HG03520 (cell line): ENCODE data around the gene VPS8.

Source experiments
- ATAC-seq: cut with Tn5 transposase; IDR thresholded peaks from one replicate; pipeline ENCODE4 v1.9.1; 2021; ENCODE audit warnings: mild to moderate bottlenecking, moderate library complexity; ENCODE audit not compliant: unreplicated experiment

VPS8 gene

DNA sequence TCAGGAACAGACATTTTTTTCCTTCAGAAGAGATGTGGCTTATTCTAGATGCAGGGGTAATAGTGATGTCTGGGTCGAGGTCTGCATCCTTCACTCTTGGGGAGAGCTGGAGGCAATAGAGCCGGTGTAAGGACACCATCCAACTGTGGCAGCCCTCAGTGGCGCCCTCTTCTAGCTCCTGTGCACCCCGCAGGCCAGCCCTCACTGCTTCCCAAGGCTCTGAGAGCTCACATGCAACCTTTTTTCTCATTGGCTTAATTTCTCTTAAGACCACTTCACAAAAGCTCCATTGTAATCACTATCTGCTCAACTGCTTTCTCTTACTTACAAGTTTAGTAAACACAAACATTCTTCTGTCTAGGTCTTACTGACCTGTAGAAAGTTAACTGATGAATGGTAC is 3.9 kb upstream of the VPS8 start:
- ATAC-seq = no peak

DNA sequence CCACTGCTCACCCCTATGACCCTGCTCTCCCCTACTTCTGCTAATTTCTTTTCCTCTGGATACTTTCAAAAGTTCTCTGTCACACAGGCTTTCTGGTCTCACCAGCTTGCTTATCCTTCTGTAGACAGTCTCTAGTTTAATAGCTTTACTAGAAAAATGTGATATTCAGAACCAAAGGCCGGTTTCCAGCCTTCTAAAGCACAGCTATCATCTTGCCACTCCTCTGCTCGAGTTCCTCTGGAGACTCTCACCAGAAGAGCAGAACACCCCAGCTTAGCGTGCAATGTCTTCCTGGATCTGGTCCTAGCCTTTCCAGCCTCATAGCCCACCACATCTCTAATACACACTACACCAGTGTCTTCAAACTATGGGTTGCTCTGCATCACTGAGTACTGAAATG is 1.8 kb upstream of the VPS8 start:
- ATAC-seq = no peak

DNA sequence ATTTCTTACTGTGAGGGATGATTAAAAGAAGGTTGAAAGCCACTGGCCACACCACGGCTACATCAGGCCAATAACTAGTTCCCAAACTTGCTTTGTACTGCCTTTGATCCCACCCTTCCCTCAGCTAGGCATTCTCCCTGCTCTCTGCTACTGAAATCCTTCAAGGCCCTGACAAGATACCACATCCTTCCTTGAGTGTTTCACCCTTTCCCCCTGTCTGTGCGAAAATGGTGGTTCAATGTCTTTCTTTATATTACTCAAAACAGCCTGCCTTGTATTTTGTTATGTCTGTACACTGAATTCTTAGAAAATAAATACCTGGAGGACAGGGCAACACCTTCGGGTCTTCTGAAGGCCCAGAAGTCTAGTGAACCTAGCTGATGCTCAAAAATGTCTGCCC is 932 bp upstream of the VPS8 start:
- ATAC-seq = no peak

DNA sequence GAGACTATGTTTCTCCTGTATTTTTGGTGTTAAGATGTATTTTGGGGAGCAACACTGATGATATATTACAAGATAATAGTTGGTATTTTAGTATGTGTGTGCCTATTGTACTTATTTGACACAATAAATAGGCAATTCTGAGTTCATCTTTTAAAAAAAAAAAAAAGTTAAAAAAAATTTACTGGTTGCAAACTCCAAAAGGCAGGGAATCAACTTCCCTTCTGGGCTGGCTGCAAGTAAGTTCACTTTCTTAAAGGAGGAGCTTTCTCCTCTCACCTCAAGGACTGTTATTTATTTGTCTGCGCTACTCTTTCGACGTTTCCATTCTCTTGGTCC is 335 bp upstream of the VPS8 start:
- ATAC-seq = no peak

DNA sequence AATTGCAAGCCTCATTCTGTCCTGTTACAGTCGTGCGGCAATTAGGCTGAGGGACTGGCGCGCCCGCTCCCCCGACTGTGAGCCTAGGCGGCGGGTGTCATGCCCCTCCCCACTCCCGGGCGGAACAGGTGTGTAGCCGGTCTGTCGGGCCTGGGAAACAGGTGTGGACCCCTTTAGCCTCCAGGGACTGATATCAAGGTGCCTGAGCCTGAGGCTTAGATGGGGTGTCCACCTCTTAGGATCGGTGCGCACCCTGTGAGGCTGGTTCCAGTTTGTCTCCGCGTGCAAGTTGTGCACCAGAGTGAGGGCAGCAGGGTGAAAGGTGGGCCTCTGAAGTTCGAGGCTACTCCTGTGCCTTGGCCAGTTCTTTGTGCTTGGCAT is 686 bp downstream of the VPS8 start:
- ATAC-seq = peak; percentile 19

DNA sequence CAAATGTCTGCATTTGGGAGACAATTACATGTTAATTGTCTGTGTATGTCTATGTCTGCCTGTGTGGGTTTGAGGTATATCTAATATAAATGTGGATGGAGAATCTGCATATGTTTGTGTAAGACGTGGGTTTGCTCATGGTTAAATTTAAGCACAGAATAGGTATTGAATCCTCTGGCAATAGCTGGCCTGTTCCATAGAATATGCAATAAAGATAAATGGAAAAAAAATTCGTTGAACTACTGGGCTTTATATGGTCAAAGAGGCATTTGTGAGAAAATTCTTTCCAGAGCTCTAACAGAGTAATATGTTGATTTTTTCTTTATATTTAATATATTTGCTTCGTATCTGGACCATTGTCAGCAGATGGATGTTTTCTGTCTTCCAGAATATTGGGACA is 1.4 kb downstream of the VPS8 start:
- ATAC-seq = no peak

DNA sequence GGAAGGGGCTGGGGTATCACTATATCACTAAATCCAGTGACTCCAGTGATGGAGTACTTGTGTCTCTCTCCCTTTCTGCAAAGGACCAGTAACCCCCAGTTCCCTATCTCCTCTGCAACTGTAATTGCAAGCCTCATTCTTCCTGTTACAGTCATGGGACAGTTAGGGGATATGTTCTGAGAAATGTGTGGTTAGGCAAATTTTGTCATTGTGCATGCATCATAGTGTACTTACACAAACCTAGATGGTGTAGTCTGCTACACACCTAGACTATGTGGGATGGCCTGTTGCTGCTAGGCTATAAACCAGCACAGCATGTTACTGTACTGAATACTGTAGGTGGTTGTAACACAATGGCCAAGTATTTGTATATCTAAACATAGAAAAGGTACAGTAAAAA is 2.2 kb downstream of the VPS8 start:
- ATAC-seq = no peak

DNA sequence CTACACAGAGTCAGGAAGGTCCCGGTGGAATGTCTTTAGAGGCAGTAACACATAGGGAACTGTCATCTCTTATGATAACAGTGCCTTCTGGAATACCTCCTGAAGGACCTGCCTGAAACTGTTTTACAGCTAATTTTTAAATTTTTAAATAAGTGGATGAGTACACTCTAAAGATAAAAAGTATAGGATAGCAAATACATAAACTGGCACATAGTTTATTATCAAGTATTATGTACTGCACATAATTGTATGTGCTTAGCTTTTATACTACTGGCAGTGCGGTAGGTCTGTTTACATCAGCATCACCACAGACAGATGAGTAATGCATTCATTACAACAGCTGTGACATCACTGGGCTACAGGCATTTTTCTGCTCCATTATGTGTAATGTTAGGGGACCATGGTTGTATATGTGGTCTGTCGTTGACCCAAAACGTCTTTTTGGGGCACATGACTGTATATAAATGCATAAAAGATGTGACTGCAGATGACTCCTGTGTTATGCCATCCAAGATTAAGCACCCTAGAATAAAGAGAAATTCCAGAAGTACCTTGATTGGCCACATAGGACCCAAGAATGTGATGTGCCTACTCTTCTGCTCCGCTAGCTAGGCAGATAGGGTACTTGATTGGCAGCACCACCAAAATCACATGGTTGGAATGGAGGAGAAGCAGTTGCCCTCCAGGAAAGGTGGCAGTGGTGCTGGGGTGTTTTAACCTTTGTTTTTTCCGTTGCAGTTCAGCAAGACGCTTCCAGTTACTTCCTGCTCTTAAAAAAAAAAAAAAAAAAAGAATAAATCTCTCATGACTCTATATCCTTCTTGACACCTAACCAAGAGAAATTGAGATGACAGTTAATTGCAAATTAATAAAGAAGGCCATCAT is 3.3 kb downstream of the VPS8 start:
- no peak for ATAC-seq

DNA sequence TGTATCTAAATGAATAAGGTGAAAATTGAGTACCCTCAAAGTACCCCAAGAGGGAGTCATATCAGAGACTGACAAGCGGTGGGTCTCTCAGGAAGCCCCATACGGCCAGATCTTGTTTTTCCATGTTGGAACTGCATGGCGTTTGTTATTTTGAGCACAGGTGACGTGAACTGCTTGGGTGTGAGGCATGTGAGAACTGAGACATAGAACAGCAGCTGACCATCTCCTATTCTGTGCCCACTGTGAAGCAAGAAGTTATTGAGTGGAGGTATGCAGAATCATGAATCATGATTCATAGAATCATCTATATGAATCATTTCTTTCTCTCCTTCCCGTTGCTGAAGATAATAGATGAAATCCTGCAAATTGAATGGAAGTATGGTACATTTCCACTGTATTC is 4.6 kb downstream of the VPS8 start:
- ATAC-seq = no peak

DNA sequence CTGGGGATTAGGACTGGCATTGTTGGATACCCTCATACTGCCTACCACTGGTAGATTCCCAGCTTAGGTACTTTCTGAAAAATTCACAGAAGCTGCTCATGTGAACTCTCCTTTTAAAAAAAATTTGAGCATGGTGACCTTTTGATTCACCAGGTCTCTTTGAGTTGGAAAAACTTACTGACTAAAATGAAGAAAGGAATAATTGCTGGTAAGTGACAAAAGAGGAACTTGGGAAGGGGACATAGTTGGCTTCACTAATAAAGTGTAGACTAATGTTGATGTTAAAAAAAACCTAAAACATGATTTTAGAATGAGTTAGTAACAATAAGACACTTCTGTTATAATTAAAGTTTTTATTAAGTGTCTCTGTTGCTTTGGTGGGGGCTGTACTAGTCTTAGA is 8.6 kb downstream of the VPS8 start:
- ATAC-seq = no peak

DNA sequence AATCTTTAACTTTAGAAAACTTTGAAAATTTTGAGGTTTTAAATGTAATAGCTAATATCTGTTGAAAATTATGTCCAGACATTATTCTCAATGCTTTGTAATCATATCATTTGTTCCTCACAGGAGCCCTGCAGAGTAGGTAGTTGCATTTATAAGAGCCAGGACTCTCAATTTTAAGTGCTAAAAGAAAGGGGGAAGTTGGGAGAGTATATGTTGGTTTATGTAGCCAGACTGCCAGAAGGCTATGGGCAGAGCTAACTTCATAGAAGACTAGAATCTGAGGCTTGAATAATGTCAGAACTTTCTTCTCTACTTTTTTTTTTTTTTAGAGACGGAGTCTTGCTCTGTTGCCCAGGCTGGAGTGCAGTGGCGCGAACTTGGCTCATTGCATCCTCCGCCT is 9.1 kb downstream of the VPS8 start:
- ATAC-seq = no peak

DNA sequence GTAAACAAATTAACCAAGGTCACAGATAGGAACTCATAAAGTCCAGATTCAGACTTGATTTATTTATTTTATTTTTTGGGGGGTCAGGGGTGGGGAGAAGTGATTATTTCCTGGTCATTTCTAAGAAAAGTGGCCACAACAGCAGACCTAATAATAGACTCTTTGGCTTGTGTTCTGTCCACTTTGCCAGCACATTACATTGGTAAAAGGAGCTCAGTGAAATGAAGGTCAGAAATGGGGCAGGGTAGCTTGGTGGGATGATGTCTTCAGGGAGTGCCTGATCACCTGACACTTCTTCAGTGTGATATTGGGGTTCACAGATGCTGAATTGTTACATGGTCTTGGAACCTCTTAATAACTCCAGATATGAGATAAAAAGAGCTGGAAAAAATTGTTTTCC is 10.1 kb downstream of the VPS8 start:
- no peak for ATAC-seq

DNA sequence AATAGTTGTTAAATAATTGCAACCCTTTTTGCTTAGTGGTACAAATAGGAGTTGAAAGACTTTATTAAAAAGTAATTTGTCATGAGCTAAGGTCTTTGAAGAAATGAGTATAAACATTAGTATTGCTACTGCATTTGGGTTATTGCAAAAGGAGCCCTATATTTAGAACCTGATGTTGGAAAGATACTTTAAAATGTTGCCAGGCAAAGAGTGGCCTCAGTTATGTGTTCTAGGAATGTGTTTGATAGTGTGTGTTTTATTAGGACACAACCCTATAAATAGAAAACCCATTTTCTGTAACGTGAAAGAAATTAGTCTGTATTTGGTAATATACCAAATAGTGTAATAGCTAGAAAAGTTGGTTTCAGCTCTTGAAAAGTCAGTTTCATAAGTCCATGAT is 10.7 kb downstream of the VPS8 start:
- no peak for ATAC-seq

DNA sequence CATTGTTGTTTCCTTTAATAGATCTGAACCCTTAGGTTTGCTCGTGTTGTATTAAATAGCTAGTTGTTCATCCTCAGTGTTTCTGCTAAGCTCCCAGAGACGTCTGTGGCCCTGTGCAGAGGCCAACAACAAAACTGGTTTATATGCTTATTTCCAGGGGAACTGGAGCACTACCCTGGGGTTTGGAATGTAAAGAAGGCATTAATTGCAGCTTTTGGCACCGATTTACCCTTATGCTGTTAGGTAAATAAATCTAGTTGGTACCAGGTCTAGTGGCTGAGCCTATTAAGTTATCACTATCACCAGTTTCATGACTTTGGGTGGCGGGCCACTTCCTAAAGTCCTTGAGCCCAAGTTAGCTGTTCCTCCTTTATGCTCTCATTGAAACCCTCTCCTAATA is 12.0 kb downstream of the VPS8 start:
- ATAC-seq = no peak

DNA sequence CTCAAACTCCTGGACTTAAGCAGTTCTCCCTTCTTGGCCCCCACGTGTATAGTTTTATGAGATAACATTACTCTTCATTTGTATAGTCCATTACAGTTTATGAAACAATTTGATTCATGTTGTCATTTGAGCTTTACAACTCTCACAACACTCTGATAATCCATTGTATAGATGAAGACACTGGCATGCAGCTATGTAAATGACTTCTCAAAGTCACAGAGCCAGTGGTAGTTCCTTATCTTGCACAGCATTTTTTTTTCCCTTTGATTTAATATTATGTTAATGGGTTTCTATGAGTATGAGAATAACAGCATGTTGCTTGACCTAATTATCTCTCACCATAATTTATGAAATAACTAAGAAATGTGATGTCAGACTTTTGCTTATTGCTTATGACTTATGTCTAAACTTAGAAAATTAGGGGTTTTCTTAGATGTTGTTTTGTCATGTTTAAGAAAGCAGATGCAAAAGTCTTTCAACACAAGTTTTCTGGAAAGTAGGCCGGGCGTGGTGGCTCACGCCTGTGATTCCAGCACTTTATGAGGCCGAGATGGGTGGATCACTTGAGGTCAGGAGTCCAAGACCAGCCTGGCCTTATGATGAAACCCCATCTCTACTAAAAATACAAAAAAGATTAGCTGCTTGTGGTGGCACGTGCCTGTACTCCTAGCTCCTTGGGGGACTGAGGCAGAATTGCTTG is 13.3 kb downstream of the VPS8 start:
- ATAC-seq = no peak

DNA sequence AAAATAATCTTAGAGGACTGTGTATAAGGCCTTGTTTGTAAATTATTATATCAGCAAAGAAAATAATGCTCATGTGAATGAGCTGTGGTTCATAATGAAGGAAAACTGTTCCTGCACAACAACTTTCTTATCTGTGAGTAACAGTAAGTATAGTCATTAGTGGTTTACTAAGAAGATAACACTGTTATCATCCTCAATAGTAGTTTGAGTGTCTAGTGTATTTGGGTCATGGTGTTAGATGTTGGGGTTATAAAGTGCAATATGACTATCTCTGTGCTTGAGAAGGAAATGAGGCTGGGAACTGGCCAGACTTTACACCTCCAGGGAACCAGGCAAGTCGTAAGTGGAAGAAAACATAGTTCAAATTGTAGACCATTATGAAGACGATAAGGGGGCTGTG is 15.6 kb downstream of the VPS8 start:
- ATAC-seq = no peak

DNA sequence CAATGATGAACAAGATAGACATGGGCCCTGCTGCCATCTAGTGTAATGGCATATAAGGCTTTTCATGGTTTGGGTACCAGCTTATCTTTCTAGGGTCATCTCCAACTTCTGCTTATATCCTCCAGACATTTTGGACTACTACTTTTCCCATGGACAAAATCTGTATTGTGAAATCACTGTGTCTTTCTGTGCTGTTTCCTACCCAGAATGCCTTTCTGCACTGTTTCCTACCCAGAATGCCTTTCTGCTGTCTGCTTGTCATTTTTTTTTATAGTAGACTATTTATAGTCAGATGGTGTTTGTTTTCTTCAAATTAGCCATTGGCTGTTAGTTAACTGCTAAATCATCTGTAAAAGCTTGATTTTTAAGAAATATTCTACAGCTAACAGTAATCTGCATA is 20.1 kb downstream of the VPS8 start:
- no peak for ATAC-seq

DNA sequence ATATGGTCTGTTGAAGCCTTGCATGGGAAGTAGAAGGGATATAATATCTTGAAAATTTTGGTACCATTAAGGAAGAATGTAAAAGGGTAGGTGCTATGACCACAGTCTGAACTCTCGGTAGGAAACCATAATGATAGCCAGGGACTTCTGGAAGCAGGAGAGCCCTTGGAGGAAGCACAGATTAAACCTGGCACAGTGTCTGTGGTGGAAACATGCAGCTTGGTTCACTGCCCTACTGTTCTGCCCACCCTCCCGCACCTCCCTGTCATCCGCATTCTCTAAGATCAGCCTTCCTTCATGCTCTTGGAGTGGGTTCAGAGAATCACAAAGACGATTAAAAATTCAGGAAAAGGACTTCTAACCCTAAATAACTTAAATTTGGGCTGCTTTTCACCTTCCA is 20.9 kb downstream of the VPS8 start:
- no peak for ATAC-seq

DNA sequence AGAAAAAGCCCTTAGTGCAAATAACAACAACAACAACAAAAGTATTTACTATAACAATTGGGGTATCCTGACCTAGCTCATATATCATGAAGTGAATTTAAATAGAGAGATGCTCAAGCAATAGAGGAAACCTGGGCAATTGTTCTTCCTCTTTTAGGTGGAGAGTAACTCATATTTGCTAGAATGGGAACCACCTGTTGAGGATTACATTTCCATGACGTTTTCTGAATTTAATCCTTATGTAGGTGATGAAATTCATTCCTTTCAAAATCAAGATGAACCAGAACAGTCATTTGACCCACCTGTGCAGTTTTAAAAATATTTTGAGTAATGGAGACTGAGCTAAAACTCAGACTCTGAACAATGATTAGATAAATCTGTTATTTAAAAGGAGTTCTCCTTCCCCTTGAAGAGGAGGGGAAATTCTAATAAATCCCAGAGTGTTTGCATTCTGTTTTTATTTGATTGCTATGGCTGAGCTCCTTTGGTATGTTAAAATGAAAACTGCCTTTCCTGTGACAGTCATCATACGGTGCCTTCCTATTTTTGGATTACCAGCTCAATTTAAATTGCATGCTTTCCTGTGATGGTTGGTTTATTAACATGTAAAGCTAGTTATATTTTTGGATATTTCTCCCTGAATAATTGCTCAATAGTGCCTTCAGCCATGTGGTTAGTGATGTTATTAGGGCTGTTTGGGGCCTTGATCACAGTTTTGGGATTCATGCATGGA is 24.3 kb downstream of the VPS8 start:
- ATAC-seq = no peak

DNA sequence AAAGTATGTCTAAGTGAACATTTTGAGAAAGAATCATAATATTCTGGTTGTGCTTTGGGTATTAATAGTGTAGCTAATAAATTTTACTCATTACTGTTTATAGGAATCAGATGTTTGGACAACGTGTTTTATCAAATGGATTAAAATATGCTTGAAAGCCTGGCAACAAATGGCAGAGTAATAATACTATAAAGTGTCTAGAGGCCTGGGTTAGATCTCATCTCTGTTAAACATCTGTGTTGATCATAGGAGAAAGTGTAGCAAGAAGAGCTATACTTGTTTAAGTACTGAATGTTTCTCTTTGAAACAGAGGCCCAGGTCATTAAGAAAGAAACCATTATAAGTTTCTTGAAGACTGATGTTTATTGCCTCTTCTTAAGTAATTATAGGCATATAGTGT is 30.5 kb downstream of the VPS8 start:
- no peak for ATAC-seq

DNA sequence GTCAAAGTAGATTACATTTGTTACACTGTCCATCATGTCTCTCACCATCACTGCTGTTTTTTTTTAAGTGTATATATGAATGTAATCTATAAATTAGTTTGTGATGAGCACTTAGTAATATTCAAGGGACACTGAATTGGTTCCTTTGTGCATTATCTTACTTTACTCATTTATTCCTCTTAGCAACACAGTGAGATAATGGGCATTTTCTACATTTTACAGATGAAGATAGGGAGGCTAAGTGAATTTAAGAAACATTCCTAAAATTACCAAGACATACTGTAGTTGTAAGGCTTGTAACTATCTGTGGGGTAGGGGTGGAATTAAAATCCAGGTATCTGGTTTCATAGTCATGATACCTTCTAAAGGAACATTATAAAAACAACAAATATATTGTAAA is 33.9 kb downstream of the VPS8 start:
- ATAC-seq = no peak

DNA sequence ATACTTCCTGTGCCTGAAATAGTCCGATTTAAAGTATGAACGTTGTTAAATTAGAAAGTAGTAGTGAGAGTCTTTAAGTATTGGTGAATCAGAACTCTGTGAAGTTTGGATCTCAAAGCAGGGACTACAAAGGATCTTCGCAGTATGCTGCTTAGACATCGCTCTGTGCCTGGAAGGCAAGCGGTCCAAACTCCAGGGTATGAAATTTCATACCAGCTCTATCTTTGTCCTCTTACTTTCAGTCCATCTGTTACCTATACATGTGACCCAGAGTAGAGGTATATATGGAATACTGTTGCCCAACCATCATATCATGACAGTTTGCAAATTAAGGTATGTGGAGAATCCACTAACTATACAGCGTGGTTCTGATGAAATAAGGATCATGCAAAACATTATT is 34.5 kb downstream of the VPS8 start:
- ATAC-seq = no peak
